Smooth muscle cell (in vitro differentiated cells): Measurements from ENCODE around the gene ZMYND11. TPM values are rescaled to one million over a fixed set of nuclear protein-coding genes. Genes with fewer than 3 reads are reported as not detected.

ENCODE experiments used
- DNase-seq: peaks from one replicate; lab custom pipeline; 2025; ENCODE audit not compliant: unreplicated experiment; lab: John Stamatoyannopoulos, UW
- H2AFZ ChIP-seq: fragments of 200-600 bp; sonication (generic); 2 replicates; pipeline ENCODE4 v1.6.0; 2016; ENCODE audit warnings: antibody characterized with exemption, low read depth, mild to moderate bottlenecking
- H3F3A ChIP-seq: fragments of 200-600 bp; sonication (generic); 2 replicates; pipeline ENCODE4 v1.6.0; 2017; ENCODE audit warnings: antibody characterized with exemption, low read depth
- H3K27ac ChIP-seq: fragments of 200-600 bp; sonication (generic); 2 replicates; pipeline ENCODE4 v1.5.1; 2016; ENCODE audit warnings: low read depth, mild to moderate bottlenecking
- H3K27me3 ChIP-seq: fragments of 200-600 bp; sonication (generic); 2 replicates; pipeline ENCODE4 v1.6.1; 2016; ENCODE audit warnings: low read depth, mild to moderate bottlenecking
- H3K36me3 ChIP-seq: fragments of 200-600 bp; sonication (generic); 2 replicates; pipeline ENCODE4 v1.5.1; 2016; ENCODE audit warnings: low read depth
- H3K4me1 ChIP-seq: fragments of 200-600 bp; sonication (generic); 2 replicates; pipeline ENCODE4 v1.5.1; 2016; ENCODE audit warnings: low read depth
- H3K4me2 ChIP-seq: fragments of 200-600 bp; sonication (generic); 2 replicates; pipeline ENCODE4 v1.6.0; 2016; ENCODE audit warnings: mild to moderate bottlenecking
- H3K4me3 ChIP-seq: fragments of 200-600 bp; sonication (generic); 2 replicates; pipeline ENCODE4 v1.5.1; 2016; ENCODE audit warnings: mild to moderate bottlenecking
- H3K79me2 ChIP-seq: fragments of 200-600 bp; sonication (generic); 2 replicates; pipeline ENCODE4 v1.6.0; 2016; ENCODE audit warnings: low read depth, mild to moderate bottlenecking
- H3K9ac ChIP-seq: fragments of 200-600 bp; sonication (generic); 2 replicates; pipeline ENCODE4 v1.6.0; 2016; ENCODE audit warnings: low read depth
- H3K9me3 ChIP-seq: fragments of 200-600 bp; sonication (generic); replicated peaks from 2 replicates; pipeline ENCODE4 v1.5.1; 2016; ENCODE audit warnings: low read depth
- H4K20me1 ChIP-seq: fragments of 200-600 bp; sonication (generic); 2 replicates; pipeline ENCODE4 v1.6.0; 2016; ENCODE audit warnings: low read depth
- CTCF ChIP-seq: fragments of 200-600 bp; sonication (generic); IDR thresholded peaks from 2 replicates; pipeline ENCODE4 v1.5.1; 2017; ENCODE audit warnings: borderline replicate concordance, mild to moderate bottlenecking, antibody characterized with exemption; ENCODE audit not compliant: insufficient read depth, poor library complexity, severe bottlenecking
- WGBS: methylation state at CpG from one replicate; pipeline ENCODE4 v1.1.7; 2016; ENCODE audit warnings: low lambda C conversion rate; 5-methylcytosine and 5-hydroxymethylcytosine counted together
- polyA plus RNA-seq: library from polyadenylated mRNA; unstranded; fragments of >200 nt; fragmentation: Nextera tagmentation; extraction: Ambion mirVana; gene quantifications from 2 replicates; pipeline ENCODE4 v1.2.1, GENCODE V29; 2016
- total RNA-seq: library from RNA; depleted of rRNA; stranded (reverse); fragments of >200 nt; gene quantifications from 2 replicates; pipeline ENCODE4 v1.2.3, GENCODE V29; 2014

ZMYND11 gene
- total and polyA plus RNA-seq, 2 experiments from 2014 or later, result 33.7 to 66.3 TPM

- no peaks in the 10 kb centered on the region for H3F3A ChIP-seq
- H3K79me2 ChIP-seq, result no peaks in the 10 kb centered on the region
- H3K9ac ChIP-seq, result no peak overlapping the region
- no peaks in the 10 kb centered on the region for H3K9me3 ChIP-seq
- DNase-seq, result no peak
- H3K4me3 ChIP-seq, result no peak overlapping the region
- H3K4me2 ChIP-seq, result no peak overlapping the region
- H4K20me1 ChIP-seq, result no peaks in the 10 kb centered on the region
- H3K36me3 ChIP-seq, result no peaks in the 10 kb centered on the region
- WGBS, result 93% methylated on average over 6 of the region's 6 CpGs
- H3K27ac ChIP-seq, result no peak overlapping the region
- no peaks in the 10 kb centered on the region for H3K27me3 ChIP-seq
- no peak overlapping the region for H2AFZ ChIP-seq
- TF ChIP-seq CTCF, result no peak
- no peaks in the 10 kb centered on the region for H3K4me1 ChIP-seq
Measured at GRCh38 chr10:271722-272121, 136.5 kb downstream of the ZMYND11 start.

GRCh38 chr10:273088-273487, 137.8 kb downstream of the ZMYND11 start:
- WGBS, result 97% methylated on average over 16 of the region's 16 CpGs
- Histone ChIP-seq H3K9me3 (no peaks in the 10 kb centered on the region), H3K9ac (no peak overlapping the region)

GRCh38 chr10:274866-275265, 139.6 kb downstream of the ZMYND11 start:
- Histone ChIP-seq H3F3A (no peaks in the 10 kb centered on the region), H3K27ac (no peak overlapping the region), H4K20me1 (no peaks in the 10 kb centered on the region), H3K4me2 (no peak overlapping the region), H3K4me1 (no peaks in the 10 kb centered on the region), H3K27me3 (no peaks in the 10 kb centered on the region), H3K4me3 (no peak overlapping the region), H3K79me2 (no peaks in the 10 kb centered on the region), H3K9ac (no peak overlapping the region), H3K9me3 (no peaks in the 10 kb centered on the region), H3K36me3 (no peaks in the 10 kb centered on the region), H2AFZ (no peak overlapping the region)
- 71% methylated on average over 2 of the region's 2 CpGs for WGBS
- no peak for TF ChIP-seq CTCF
- DNase-seq, result no peak

More at GRCh38 chr10:273088-273487, 137.8 kb downstream of the ZMYND11 start:
- Histone ChIP-seq H3K79me2 (no peaks in the 10 kb centered on the region), H3F3A (no peaks in the 10 kb centered on the region), H3K4me1 (no peaks in the 10 kb centered on the region), H3K27ac (no peak overlapping the region), H4K20me1 (no peaks in the 10 kb centered on the region), H3K4me3 (no peak overlapping the region), H2AFZ (no peak overlapping the region), H3K27me3 (no peaks in the 10 kb centered on the region), H3K36me3 (no peaks in the 10 kb centered on the region), H3K4me2 (no peak overlapping the region)
- no peak for TF ChIP-seq CTCF
- DNase-seq, result no peak

- no peak for TF ChIP-seq CTCF
Measured at GRCh38 chr10:275680-276079, 140.4 kb downstream of the ZMYND11 start.

More at GRCh38 chr10:275680-276079, 140.4 kb downstream of the ZMYND11 start:
- Histone ChIP-seq H3K27me3 (no peaks in the 10 kb centered on the region), H3K9ac (no peak overlapping the region), H3K4me1 (no peaks in the 10 kb centered on the region), H3K79me2 (no peaks in the 10 kb centered on the region), H3K4me3 (no peak overlapping the region), H3K4me2 (no peak overlapping the region), H4K20me1 (no peaks in the 10 kb centered on the region), H2AFZ (no peak overlapping the region), H3K9me3 (no peaks in the 10 kb centered on the region), H3K36me3 (no peaks in the 10 kb centered on the region), H3K27ac (no peak overlapping the region), H3F3A (no peaks in the 10 kb centered on the region)
- 98% methylated on average over 18 of the region's 18 CpGs for WGBS
- no peak for DNase-seq
